Testis (tissue), 2 donors: ENCODE data around the gene CAMTA1.

Experiments used
- POLR2A ChIP-seq: fragments of 450-650 bp; IDR thresholded peaks from one replicate; pipeline ENCODE4 v1.6.1; 2017; ENCODE audit warnings: antibody characterized with exemption, mild to moderate bottlenecking, moderate library complexity
- TF ChIP-seq, protein P1 (sequence below), 3 experiments: fragments of 450-650 bp in 2 of 3; fragments of 200-600 bp in 1 of 3; sonication (generic) in 1 of 3; IDR thresholded peaks; one replicate each; pipeline ENCODE4 v1.5.1; 2016 to 2019; ENCODE audit warnings: antibody characterized with exemption in 3 of 3, mild to moderate bottlenecking in 2 of 3, moderate library complexity in 1 of 3

DNA sequence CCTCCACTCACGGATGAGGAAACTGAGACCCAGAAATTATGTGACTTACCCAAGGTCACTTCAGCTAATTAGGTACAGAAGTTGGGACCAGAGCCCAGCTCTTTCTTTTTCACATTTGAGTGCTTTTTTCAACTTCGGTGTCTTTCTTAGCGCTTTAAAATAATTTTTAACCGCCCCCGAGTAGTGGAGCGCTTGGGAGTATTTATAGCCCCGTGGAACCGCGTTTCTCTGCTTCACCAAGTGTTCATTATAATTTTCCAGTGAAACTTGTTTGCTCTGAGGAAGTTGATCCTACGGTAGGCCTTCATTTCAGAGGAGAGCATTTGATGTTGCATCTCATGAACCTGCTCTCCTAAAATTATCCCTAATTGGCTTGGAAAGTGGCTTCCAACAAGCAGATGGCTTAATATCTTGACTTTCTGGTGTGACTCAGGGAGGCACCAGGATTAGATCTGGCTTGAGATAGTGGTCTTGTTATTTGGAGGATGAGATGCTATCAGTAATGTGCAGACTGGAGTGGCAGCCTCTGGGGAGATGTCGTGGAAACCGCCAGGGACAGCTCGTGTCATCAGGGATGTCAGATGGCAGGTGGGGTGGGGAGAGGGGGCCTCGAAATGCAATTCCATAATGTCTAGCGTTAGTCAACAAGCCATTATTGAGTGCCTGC lies 321.3 kb downstream of the CAMTA1 start:
- TF ChIP-seq, protein P1, sequence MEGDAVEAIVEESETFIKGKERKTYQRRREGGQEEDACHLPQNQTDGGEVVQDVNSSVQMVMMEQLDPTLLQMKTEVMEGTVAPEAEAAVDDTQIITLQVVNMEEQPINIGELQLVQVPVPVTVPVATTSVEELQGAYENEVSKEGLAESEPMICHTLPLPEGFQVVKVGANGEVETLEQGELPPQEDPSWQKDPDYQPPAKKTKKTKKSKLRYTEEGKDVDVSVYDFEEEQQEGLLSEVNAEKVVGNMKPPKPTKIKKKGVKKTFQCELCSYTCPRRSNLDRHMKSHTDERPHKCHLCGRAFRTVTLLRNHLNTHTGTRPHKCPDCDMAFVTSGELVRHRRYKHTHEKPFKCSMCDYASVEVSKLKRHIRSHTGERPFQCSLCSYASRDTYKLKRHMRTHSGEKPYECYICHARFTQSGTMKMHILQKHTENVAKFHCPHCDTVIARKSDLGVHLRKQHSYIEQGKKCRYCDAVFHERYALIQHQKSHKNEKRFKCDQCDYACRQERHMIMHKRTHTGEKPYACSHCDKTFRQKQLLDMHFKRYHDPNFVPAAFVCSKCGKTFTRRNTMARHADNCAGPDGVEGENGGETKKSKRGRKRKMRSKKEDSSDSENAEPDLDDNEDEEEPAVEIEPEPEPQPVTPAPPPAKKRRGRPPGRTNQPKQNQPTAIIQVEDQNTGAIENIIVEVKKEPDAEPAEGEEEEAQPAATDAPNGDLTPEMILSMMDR (IDR thresholded peaks at IDR 0.05) = no peak
- TF ChIP-seq POLR2A = no peak
